ENCODE data around the gene NOL6.

NOL6 gene

GRCh38 chr9:33447799-33448553 lies 25.7 kb downstream of the NOL6 start:
- no peak for DNase-seq

GRCh38 chr9:33446946-33447798 lies 26.6 kb downstream of the NOL6 start, which contains the start of gene AQP3:
AQP3 (minus strand) TSS chr9:33447593; CDS start chr9:33447530, 63 bp downstream.
- DNase-seq = no peak

DNA sequence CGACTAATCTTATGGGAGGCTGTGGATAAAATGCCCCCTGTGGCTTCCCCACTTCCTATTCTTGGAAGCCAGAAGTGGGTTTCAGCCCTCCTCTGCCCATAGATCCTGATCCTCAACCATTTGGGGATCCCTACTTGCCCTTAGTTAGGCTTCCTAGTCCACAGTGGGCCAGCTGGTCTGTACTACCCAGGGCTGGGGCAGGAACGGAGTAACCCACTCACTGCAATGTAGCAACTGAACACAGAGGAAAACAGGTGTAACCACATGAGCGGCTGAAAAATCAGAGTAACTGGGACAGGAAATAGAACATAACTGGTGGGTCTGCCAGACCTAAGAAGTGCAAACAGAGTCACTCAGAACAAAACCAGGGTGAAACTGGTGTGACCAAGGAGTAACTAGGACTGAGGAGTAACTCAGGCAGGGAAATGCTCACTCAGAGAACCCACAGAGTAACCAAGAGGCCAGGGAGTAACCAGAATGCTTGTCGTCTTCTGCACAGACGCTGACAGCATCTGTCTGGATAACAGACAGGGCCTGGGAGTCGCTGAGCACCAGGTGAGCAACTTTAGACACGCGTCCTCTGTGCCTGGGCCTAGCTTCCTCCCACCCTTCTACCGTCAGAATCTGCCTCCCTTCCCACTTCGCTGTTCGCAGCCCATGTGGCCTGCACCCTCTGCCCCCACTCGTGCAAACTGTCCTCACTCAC lies 27.3 kb downstream of the NOL6 start:
- DNase-seq = no peak

- DNase-seq = no peak
These were observed 28.1 kb downstream of the NOL6 start for GRCh38 chr9:33445389-33446239.

DNA sequence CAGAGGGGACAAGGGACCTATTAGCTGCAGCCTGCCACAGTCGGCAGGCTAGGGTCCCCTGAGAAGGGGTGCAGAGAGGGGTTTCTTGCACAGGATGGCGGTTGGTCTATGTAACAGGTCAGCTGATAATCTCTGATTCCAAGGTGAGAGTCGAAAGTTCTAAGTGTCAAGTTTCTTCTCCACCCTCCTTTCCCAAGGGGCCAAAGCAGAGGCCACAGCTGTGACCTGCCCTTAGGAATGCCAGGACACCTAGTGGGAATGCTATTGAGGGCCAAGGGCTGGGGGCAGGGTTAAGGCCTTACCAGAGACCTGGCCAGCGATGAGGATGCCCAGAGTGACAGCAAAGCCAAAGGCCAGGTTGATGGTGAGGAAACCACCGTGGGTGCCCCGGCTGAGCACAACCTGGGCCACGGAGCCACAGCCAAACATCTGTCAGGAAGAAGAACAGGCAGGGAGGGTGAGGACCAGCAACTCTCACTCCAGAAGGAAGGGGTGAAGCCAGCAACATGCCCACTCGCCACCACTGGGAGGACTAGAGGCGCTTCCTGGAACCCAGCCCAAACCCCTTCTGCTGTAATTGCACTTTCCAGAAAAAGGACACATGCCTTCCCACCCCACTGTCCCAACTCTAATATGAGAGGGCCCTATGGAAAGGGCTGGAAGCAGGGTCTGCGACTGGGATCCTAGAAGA lies 30.1 kb downstream of the NOL6 start:
- DNase-seq = no peak

- DNase-seq = no peak
These were observed 30.7 kb downstream of the NOL6 start for GRCh38 chr9:33443047-33443446.

DNA sequence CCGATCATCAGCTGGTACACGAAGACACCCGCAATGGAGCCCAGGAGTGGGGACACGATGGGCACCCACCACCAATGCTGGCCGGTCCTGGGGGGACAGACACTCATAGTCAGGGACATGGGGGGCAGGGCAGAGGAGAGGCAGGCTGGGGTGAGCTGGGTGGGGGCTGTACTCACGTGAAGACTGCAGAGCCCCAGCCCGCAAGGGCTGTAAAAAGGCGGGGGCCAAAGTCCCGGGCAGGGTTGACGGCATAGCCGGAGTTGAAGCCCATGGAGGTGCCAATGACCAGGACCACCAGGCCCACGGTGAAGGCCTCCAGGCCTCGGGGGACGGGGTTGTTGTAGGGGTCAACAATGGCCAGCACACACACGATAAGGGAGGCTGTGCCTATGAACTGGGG lies 31.6 kb downstream of the NOL6 start:
- DNase-seq = no peak

DNA sequence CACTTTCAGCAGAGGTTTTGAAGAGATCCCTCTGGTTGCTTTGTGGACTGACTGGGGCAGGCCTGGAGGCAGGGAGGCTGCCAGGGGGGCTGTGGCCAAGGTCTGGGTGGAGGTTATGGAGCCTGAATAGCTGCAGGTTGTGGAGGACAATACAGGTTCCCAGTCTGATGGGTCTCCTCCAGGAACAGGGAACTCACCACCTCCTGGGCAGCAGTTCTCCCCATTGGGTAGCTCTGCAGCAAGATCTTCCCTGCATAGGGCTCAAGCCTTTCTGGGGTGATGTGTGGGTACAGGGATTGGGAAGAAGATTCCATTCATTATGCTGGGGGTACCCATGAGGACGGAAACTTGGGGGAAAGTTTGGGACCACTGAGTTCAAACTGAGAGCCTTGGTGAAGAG lies 33.1 kb downstream of the NOL6 start:
- DNase-seq = no peak

- no peak for DNase-seq
These were observed 33.5 kb downstream of the NOL6 start for GRCh38 chr9:33440204-33440603.

DNA sequence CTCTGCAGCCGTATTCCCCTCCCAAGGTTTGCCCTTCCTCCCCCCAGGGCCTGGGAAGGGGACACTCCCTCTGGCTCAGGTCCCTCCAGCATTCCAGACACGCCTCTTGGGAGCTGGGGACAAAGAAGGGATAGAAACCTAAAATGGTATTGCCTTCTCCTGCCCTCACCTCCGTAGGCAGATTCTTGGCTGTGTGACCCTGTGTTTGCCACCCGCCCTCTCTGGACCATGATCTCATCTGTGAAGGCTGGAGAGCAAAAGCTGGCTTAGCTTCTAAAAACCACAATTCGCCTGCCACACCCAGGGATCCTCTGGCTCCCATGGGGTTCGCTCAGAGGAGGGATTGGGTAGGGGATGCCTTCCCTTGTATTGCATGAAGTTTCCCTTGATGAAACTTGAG lies 34.0 kb downstream of the NOL6 start:
- no peak for DNase-seq

- no peak for DNase-seq
These were observed 34.6 kb downstream of the NOL6 start for GRCh38 chr9:33438926-33439680.

GRCh38 chr9:33437898-33438297 lies 35.8 kb downstream of the NOL6 start:
- DNase-seq = no peak

GRCh38 chr9:33437205-33437604 lies 36.5 kb downstream of the NOL6 start:
- no peak for DNase-seq

GRCh38 chr9:33436445-33436844 lies 37.3 kb downstream of the NOL6 start:
- DNase-seq = no peak

DNA sequence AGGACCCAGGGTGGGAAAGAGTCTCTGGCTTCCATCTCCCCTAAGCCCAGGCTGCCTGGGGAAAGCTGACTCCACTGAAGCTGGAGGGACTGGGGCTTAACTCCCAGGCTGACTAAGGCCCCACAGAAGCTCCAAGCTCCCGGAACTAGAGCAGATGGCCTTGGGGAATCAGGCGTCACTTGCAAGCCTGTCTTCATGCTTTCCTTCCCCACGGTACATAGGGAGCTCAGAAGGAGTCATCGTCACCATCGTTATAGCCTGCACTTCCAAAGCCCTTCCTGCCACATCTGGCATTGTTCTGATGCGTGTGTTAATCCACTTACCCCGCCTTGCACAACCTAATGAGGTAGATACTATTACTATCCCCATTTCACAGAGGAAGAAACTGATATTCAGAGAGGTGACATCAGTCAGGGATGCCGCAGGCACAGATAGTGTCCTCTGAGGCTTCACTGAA lies 37.9 kb downstream of the NOL6 start:
- no peak for DNase-seq

GRCh38 chr9:33434317-33435105 lies 39.2 kb downstream of the NOL6 start:
- no peak for DNase-seq

- DNase-seq = no peak
These were observed 39.9 kb downstream of the NOL6 start for GRCh38 chr9:33433871-33434270.

- DNase-seq = no peak
These were observed 42.3 kb downstream of the NOL6 start for GRCh38 chr9:33431420-33431819.

DNA sequence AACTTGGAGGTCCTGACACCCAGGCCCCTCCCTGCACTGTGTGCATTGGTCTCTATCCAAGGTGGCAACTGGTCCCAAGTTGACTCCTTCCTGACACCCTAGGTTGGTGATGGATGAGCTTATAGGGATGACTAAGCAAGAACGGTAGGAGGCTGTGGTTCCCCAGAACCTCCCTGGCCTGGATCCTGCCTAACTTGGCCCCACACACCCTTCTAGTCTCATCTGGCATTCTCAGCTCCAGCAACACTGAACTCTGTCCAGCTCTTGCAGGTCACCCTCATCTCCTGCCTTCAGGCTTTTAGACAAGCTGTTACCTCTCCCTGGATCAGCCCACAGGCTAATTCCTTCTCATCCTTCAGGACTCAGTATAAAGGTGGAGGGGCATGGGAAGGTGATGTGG lies 42.8 kb downstream of the NOL6 start:
- DNase-seq = no peak
